ENCODE data around the gene ARFGAP1. TPM values are rescaled to one million over a fixed set of nuclear protein-coding genes. Genes with fewer than 3 reads are reported as not detected.

Gene ARFGAP1
- total and polyA plus RNA-seq, 2 experiments from 2014 or later: 41.5 to 95.5 TPM

- TF ChIP-seq ZNF114 (CRISPR knock-in tag; IDR thresholded peaks at IDR 0.05) (no peak), EZH2 (IDR thresholded peaks at IDR 0.05; ENCODE audit: low read depth, unreplicated experiment) (no peak)
Observed at GRCh38 chr20:63325554-63326313, 53.1 kb downstream of the ARFGAP1 start (continued).

- H3K27ac Mint-ChIP-seq: no peak overlapping the region
- Histone ChIP-seq H2AFZ (no peak overlapping the region), H4K20me1 (replicated peaks; ENCODE audit: insufficient read depth) (no peaks in the 10 kb centered on the region), H3K4me1 (ENCODE audit: insufficient read depth) (no peaks in the 10 kb centered on the region; the same call in 1 of the 2 replicates), H3K4me3 (no peak overlapping the region), H3K27ac (ENCODE audit: low read depth) (no peak overlapping the region), H3F3A (replicated peaks; ENCODE audit: low read depth) (no peaks in the 10 kb centered on the region), H3K79me2 (replicated peaks; ENCODE audit: insufficient read depth) (no peaks in the 10 kb centered on the region), H3K9me2 (ENCODE audit: insufficient read depth) (no peaks in the 10 kb centered on the region), H3K36me3 (ENCODE audit: insufficient read depth) (no peaks in the 10 kb centered on the region), H3K27me3 (ENCODE audit: insufficient read depth) (no peaks in the 10 kb centered on the region), H3K4me2 (no peak overlapping the region)
- peaks cover 10% of the 10 kb centered on the region for H3K27me3 Mint-ChIP-seq (ENCODE audit: insufficient read depth, low read depth, poor library complexity)
- peaks cover 2% of the 10 kb centered on the region for H3K36me3 Mint-ChIP-seq (ENCODE audit: low read depth)
- DNase-seq (ENCODE audit: low spot score): no peak
- peaks cover 8% of the 10 kb centered on the region for H3K4me1 Mint-ChIP-seq
- no peak for TF ChIP-seq ZNF114 (CRISPR knock-in tag; IDR thresholded peaks at IDR 0.05)
- 0 out of 2 replicates have a peak, but pooled peaks have one; percentile 34 for TF ChIP-seq ETS1 (IDR thresholded peaks at IDR 0.05)
- no peak for ATAC-seq
- H3K4me3 Mint-ChIP-seq: no peak overlapping the region
- H3K9me3 Mint-ChIP-seq: peaks cover 2% of the 10 kb centered on the region
Observed at GRCh38 chr20:63326314-63327230, 54.0 kb downstream of the ARFGAP1 start.

GRCh38 chr20:63327231-63327745, 54.7 kb downstream of the ARFGAP1 start:
- DNase-seq (ENCODE audit: low spot score) (no peak), ATAC-seq (no peak)
- Histone ChIP-seq H2AFZ (no peak overlapping the region), H3K4me1 (ENCODE audit: insufficient read depth) (no peaks in the 10 kb centered on the region; the same call in 1 of the 2 replicates), H3K4me3 (no peak overlapping the region), H3K27ac (ENCODE audit: low read depth) (no peak overlapping the region), H3K9me2 (ENCODE audit: insufficient read depth) (no peaks in the 10 kb centered on the region), H4K20me1 (replicated peaks; ENCODE audit: insufficient read depth) (no peaks in the 10 kb centered on the region), H3K27me3 (ENCODE audit: insufficient read depth) (no peaks in the 10 kb centered on the region), H3K4me2 (no peak overlapping the region), H3K79me2 (replicated peaks; ENCODE audit: insufficient read depth) (no peaks in the 10 kb centered on the region), H3K36me3 (ENCODE audit: insufficient read depth) (no peaks in the 10 kb centered on the region), H3F3A (replicated peaks; ENCODE audit: low read depth) (no peaks in the 10 kb centered on the region)
- Mint-ChIP-seq H3K36me3 (ENCODE audit: low read depth) (peaks cover 9% of the 10 kb centered on the region), H3K9me3 (peaks cover 9% of the 10 kb centered on the region), H3K4me1 (peaks cover 8% of the 10 kb centered on the region), H3K27me3 (ENCODE audit: insufficient read depth, low read depth, poor library complexity) (peaks cover 15% of the 10 kb centered on the region), H3K27ac (no peak overlapping the region), H3K4me3 (no peak overlapping the region)
- TF ChIP-seq ETS1 (IDR thresholded peaks at IDR 0.05) (no peak), EZH2phosphoT487 (IDR thresholded peaks at IDR 0.05; ENCODE audit: unreplicated experiment) (no peak), ZNF114 (CRISPR knock-in tag; IDR thresholded peaks at IDR 0.05) (no peak), CTCF (conservative IDR thresholded peaks at IDR 0.05; ENCODE audit: low read depth in 2 of 2) (no peak)
